GM23338 (cell line): ENCODE results near the gene MORC4. TPM values are rescaled to one million over a fixed set of nuclear protein-coding genes. Genes with fewer than 3 reads are reported as not detected.
"Not testable (repeated sequence)": the region's sequence is repeated elsewhere in the genome, so short reads cannot be mapped to it uniquely, and the experiment has no call there.

Experiments
- ATAC-seq: fragments of 200-7000 bp; cut with Tn5 transposase; 3 replicates; pipeline ENCODE4 v1.9.1; 2020
- DNase-seq: peaks from one replicate; pipeline ENCODE4 v3.0.0-alpha.2; 2015; ENCODE audit warnings: low spot score
- H2AFZ ChIP-seq: fragments of 200-600 bp; sonication (generic); 2 replicates; pipeline ENCODE4 v1.8.0; 2016; ENCODE audit warnings: antibody characterized with exemption, mild to moderate bottlenecking, moderate library complexity
- H3F3A ChIP-seq: fragments of 200-600 bp; sonication (generic); replicated peaks from 2 replicates; pipeline ENCODE4 v1.8.0; 2017; ENCODE audit warnings: antibody characterized with exemption, mixed run types, low read depth
- H3K27ac ChIP-seq: fragments of 200-600 bp; sonication (generic); 2 replicates; pipeline ENCODE4 v1.6.1; 2016; ENCODE audit warnings: low read depth
- H3K27me3 ChIP-seq: fragments of 200-600 bp; sonication (generic); 2 replicates; pipeline ENCODE4 v1.8.0; 2016; ENCODE audit warnings: mild to moderate bottlenecking, mixed run types, moderate library complexity; ENCODE audit not compliant: insufficient read depth
- H3K36me3 ChIP-seq: fragments of 200-600 bp; sonication (generic); 2 replicates; pipeline ENCODE4 v1.8.0; 2016; ENCODE audit warnings: mild to moderate bottlenecking; ENCODE audit not compliant: insufficient read depth
- H3K4me1 ChIP-seq: fragments of 200-600 bp; sonication (generic); 2 replicates; pipeline ENCODE4 v1.8.0; 2016; ENCODE audit warnings: mild to moderate bottlenecking, moderate library complexity; ENCODE audit not compliant: insufficient read depth
- H3K4me2 ChIP-seq: fragments of 200-600 bp; sonication (generic); 2 replicates; pipeline ENCODE4 v1.7.1; 2017; ENCODE audit warnings: mixed run types
- H3K4me3 ChIP-seq: fragments of 200-600 bp; sonication (generic); 2 replicates; pipeline ENCODE4 v1.6.1; 2016; ENCODE audit warnings: mixed run types
- H3K79me2 ChIP-seq: fragments of 200-600 bp; sonication (generic); replicated peaks from 2 replicates; pipeline ENCODE4 v1.8.0; 2017; ENCODE audit warnings: mild to moderate bottlenecking; ENCODE audit not compliant: insufficient read depth
- H3K9me2 ChIP-seq: fragments of 200-600 bp; sonication (generic); 2 replicates; pipeline ENCODE4 v1.8.0; 2017; ENCODE audit not compliant: insufficient read depth
- H4K20me1 ChIP-seq: fragments of 200-600 bp; sonication (generic); replicated peaks from 2 replicates; pipeline ENCODE4 v1.8.0; 2017; ENCODE audit warnings: mild to moderate bottlenecking; ENCODE audit not compliant: insufficient read depth
- H3K27ac Mint-ChIP-seq: 2 replicates; pipeline ENCODE4 v1.8.0; 2020; ENCODE audit warnings: inconsistent platforms, mild to moderate bottlenecking, moderate library complexity, mixed read lengths
- H3K27me3 Mint-ChIP-seq: 3 replicates; pipeline ENCODE4 v1.8.0; 2022; ENCODE audit warnings: low read depth, mild to moderate bottlenecking, moderate library complexity, mixed read lengths, inconsistent platforms; ENCODE audit not compliant: insufficient read depth, poor library complexity
- H3K36me3 Mint-ChIP-seq: 3 replicates; pipeline ENCODE4 v1.8.0; 2021; ENCODE audit warnings: low read depth, mild to moderate bottlenecking, inconsistent platforms, moderate library complexity, mixed read lengths
- H3K4me1 Mint-ChIP-seq: 3 replicates; pipeline ENCODE4 v1.8.0; 2020; ENCODE audit warnings: mild to moderate bottlenecking, inconsistent platforms, mixed read lengths
- H3K4me3 Mint-ChIP-seq: 3 replicates; pipeline ENCODE4 v1.8.0; 2021; ENCODE audit warnings: moderate library complexity, mild to moderate bottlenecking, inconsistent platforms, mixed read lengths
- H3K9me3 Mint-ChIP-seq: 3 replicates; pipeline ENCODE4 v1.8.0; 2020; ENCODE audit warnings: moderate library complexity, mild to moderate bottlenecking, inconsistent platforms, mixed read lengths
- EZH2 ChIP-seq: fragments of 200-600 bp; sonication (generic); IDR thresholded peaks from one replicate; pipeline ENCODE4 v1.8.0; 2017; ENCODE audit warnings: antibody characterized with exemption, mild to moderate bottlenecking, low read depth; ENCODE audit not compliant: unreplicated experiment
- JUNB ChIP-seq: IDR thresholded peaks from one replicate; pipeline ENCODE4 v1.6.1; 2016; ENCODE audit warnings: antibody characterized with exemption; ENCODE audit not compliant: unreplicated experiment
- NANOG ChIP-seq: IDR thresholded peaks from 2 replicates; pipeline ENCODE4 v1.6.1; 2016; ENCODE audit warnings: antibody characterized with exemption, borderline replicate concordance
- POLR2AphosphoS5 ChIP-seq: IDR thresholded peaks from 2 replicates; pipeline ENCODE4 v1.6.1; 2016; ENCODE audit warnings: antibody characterized with exemption, low read depth
- REST ChIP-seq: IDR thresholded peaks from one replicate; pipeline ENCODE4 v1.6.1; 2018; ENCODE audit warnings: antibody characterized with exemption; ENCODE audit not compliant: unreplicated experiment
- ZNF114 ChIP-seq: fragments of 250-450 bp; sonication (Bioruptor Pico); IDR thresholded peaks from 2 replicates; pipeline ENCODE4 v1.5.0; 2020; ENCODE audit warnings: mild to moderate bottlenecking, moderate library complexity
- ZNF331 ChIP-seq: fragments of 250-450 bp; sonication (Bioruptor Pico); IDR thresholded peaks from 2 replicates; pipeline ENCODE4 v1.5.0; 2020; ENCODE audit warnings: low read depth, mild to moderate bottlenecking, moderate library complexity
- polyA plus RNA-seq: library from polyadenylated mRNA; unstranded; fragments of >200 nt; fragmentation: Nextera tagmentation; extraction: Ambion mirVana; gene quantifications from 2 replicates; pipeline ENCODE4 v1.2.1, GENCODE V29; 2016
- total RNA-seq: library from RNA; depleted of rRNA; stranded (reverse); fragments of >200 nt; shearing (Covaris generic); gene quantifications from 2 replicates; pipeline ENCODE4 v1.2.3, GENCODE V29; 2014
- TF ChIP-seq, protein P1 (sequence below), 2 experiments: fragments of 200-600 bp in 1 of 2; sonication (generic) in 1 of 2; conservative IDR thresholded peaks; 2 replicates each; pipeline versions ENCODE4 v1.5.1 to v1.6.1; 2016 to 2017; ENCODE audit warnings: antibody characterized with exemption in 2 of 2, low read depth in 2 of 2, mild to moderate bottlenecking in 2 of 2, moderate library complexity in 1 of 2
- TF ChIP-seq, protein P2 (sequence below): fragments of 250-450 bp; sonication (Bioruptor Pico); IDR thresholded peaks from 2 replicates; pipeline ENCODE4 v1.5.0; 2020; ENCODE audit warnings: mild to moderate bottlenecking, moderate library complexity

Gene MORC4
- total and polyA plus RNA-seq, 2 experiments from 2014 or later = 1.6 to 1.7 TPM

DNA sequence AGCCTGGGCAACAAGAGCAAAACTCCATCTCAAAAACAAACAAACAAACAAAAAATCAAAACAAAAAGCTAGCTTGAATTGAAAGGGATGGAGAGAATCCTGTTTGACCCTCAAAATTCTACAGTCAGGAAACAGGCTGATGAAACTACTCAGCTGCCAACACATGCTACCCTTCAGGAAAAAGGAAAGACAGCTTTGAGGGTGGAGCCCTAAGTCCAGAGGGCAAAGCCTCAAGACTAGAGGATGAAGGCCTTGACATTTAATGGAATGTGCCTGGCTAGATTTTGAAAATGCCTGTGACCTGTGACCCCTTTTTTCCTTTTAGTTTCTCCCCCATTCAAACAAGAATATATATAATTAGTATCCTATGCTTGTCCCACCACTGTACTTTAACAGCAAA is 27.1 kb downstream of the MORC4 start (continued):
- no peak for TF ChIP-seq REST
- TF ChIP-seq ZNF331 (CRISPR knock-in tag) = no peak
- TF ChIP-seq, protein P1, sequence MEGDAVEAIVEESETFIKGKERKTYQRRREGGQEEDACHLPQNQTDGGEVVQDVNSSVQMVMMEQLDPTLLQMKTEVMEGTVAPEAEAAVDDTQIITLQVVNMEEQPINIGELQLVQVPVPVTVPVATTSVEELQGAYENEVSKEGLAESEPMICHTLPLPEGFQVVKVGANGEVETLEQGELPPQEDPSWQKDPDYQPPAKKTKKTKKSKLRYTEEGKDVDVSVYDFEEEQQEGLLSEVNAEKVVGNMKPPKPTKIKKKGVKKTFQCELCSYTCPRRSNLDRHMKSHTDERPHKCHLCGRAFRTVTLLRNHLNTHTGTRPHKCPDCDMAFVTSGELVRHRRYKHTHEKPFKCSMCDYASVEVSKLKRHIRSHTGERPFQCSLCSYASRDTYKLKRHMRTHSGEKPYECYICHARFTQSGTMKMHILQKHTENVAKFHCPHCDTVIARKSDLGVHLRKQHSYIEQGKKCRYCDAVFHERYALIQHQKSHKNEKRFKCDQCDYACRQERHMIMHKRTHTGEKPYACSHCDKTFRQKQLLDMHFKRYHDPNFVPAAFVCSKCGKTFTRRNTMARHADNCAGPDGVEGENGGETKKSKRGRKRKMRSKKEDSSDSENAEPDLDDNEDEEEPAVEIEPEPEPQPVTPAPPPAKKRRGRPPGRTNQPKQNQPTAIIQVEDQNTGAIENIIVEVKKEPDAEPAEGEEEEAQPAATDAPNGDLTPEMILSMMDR (conservative IDR thresholded peaks at IDR 0.05; ENCODE audit: low read depth in 2 of 2) = no peak
- no peak for TF ChIP-seq JUNB

GRCh38 chrX:106966547-106966946 is 33.5 kb downstream of the MORC4 start:
- H3K9me3 Mint-ChIP-seq, H3K36me3 ChIP-seq, H4K20me1 ChIP-seq, H3K27ac ChIP-seq, H2AFZ ChIP-seq, H3K4me1 ChIP-seq, H3K4me3 Mint-ChIP-seq, H3K27me3 Mint-ChIP-seq, H3K9me2 ChIP-seq, H3K27ac Mint-ChIP-seq, H3K36me3 Mint-ChIP-seq, ATAC-seq, H3K79me2 ChIP-seq, H3K4me1 Mint-ChIP-seq, H3K4me2 ChIP-seq, H3K4me3 ChIP-seq, H3K27me3 ChIP-seq, H3F3A ChIP-seq: not testable (repeated sequence)
- peak; percentile 28 for DNase-seq

GRCh38 chrX:106964290-106964689 is 35.7 kb downstream of the MORC4 start:
- no peak overlapping the region for H3K4me3 ChIP-seq
- no peak overlapping the region for H2AFZ ChIP-seq
- H3K4me1 ChIP-seq = no peaks in the 10 kb centered on the region
- H3K9me2 ChIP-seq = no peaks in the 10 kb centered on the region
- H3K4me2 ChIP-seq = no peak overlapping the region
- no peak overlapping the region for H3K4me3 Mint-ChIP-seq
- H3K36me3 Mint-ChIP-seq = peaks cover 3% of the 10 kb centered on the region; the same call in 2 of the 3 replicates
- H3K27ac ChIP-seq = no peak overlapping the region
- H3K79me2 ChIP-seq = no peaks in the 10 kb centered on the region
- no peak overlapping the region for H3K27ac Mint-ChIP-seq
- no peak for DNase-seq
- no peaks in the 10 kb centered on the region for H3K27me3 ChIP-seq
- H3K36me3 ChIP-seq = no peaks in the 10 kb centered on the region
- ATAC-seq = no peak
- H4K20me1 ChIP-seq = no peaks in the 10 kb centered on the region
- H3K27me3 Mint-ChIP-seq = no peaks in the 10 kb centered on the region
- no peaks in the 10 kb centered on the region for H3K9me3 Mint-ChIP-seq
- no peaks in the 10 kb centered on the region for H3F3A ChIP-seq
- no peaks in the 10 kb centered on the region for H3K4me1 Mint-ChIP-seq
- TF ChIP-seq POLR2AphosphoS5 = no peak
- TF ChIP-seq, protein P2, sequence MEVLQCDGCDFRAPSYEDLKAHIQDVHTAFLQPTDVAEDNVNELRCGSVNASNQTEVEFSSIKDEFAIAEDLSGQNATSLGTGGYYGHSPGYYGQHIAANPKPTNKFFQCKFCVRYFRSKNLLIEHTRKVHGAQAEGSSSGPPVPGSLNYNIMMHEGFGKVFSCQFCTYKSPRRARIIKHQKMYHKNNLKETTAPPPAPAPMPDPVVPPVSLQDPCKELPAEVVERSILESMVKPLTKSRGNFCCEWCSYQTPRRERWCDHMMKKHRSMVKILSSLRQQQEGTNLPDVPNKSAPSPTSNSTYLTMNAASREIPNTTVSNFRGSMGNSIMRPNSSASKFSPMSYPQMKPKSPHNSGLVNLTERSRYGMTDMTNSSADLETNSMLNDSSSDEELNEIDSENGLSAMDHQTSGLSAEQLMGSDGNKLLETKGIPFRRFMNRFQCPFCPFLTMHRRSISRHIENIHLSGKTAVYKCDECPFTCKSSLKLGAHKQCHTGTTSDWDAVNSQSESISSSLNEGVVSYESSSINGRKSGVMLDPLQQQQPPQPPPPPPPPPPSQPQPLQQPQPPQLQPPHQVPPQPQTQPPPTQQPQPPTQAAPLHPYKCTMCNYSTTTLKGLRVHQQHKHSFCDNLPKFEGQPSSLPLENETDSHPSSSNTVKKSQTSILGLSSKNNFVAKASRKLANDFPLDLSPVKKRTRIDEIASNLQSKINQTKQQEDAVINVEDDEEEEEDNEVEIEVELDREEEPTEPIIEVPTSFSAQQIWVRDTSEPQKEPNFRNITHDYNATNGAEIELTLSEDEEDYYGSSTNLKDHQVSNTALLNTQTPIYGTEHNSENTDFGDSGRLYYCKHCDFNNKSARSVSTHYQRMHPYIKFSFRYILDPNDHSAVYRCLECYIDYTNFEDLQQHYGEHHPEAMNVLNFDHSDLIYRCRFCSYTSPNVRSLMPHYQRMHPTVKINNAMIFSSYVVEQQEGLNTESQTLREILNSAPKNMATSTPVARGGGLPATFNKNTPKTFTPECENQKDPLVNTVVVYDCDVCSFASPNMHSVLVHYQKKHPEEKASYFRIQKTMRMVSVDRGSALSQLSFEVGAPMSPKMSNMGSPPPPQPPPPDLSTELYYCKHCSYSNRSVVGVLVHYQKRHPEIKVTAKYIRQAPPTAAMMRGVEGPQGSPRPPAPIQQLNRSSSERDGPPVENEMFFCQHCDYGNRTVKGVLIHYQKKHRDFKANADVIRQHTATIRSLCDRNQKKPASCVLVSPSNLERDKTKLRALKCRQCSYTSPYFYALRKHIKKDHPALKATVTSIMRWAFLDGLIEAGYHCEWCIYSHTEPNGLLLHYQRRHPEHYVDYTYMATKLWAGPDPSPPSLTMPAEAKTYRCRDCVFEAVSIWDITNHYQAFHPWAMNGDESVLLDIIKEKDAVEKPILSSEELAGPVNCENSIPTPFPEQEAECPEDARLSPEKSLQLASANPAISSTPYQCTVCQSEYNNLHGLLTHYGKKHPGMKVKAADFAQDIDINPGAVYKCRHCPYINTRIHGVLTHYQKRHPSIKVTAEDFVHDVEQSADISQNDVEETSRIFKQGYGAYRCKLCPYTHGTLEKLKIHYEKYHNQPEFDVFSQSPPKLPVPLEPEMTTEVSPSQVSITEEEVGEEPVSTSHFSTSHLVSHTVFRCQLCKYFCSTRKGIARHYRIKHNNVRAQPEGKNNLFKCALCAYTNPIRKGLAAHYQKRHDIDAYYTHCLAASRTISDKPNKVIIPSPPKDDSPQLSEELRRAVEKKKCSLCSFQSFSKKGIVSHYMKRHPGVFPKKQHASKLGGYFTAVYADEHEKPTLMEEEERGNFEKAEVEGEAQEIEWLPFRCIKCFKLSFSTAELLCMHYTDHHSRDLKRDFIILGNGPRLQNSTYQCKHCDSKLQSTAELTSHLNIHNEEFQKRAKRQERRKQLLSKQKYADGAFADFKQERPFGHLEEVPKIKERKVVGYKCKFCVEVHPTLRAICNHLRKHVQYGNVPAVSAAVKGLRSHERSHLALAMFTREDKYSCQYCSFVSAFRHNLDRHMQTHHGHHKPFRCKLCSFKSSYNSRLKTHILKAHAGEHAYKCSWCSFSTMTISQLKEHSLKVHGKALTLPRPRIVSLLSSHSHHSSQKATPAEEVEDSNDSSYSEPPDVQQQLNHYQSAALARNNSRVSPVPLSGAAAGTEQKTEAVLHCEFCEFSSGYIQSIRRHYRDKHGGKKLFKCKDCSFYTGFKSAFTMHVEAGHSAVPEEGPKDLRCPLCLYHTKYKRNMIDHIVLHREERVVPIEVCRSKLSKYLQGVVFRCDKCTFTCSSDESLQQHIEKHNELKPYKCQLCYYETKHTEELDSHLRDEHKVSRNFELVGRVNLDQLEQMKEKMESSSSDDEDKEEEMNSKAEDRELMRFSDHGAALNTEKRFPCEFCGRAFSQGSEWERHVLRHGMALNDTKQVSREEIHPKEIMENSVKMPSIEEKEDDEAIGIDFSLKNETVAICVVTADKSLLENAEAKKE = no peak
- no peak for TF ChIP-seq EZH2
- no peak for TF ChIP-seq ZNF114 (CRISPR knock-in tag)
- no peak for TF ChIP-seq NANOG
